H1 (cell line): ENCODE measurements around the gene OTOP3. TPM values are rescaled to one million over a fixed set of nuclear protein-coding genes. Genes with fewer than 3 reads are reported as not detected.

Experiments
- CTCF ChIA-PET: fragments of 300-600 bp; sonication (Branson Sonifier 250); formaldehyde crosslinking; loops from one replicate; lab custom pipeline; 2021; ENCODE audit not compliant: partially characterized antibody; lab: Charles Lee
- POLR2A ChIA-PET: fragments of 300-600 bp; sonication (Branson Sonifier 250); formaldehyde crosslinking; loops from one replicate; lab custom pipeline; 2021; ENCODE audit warnings: inconsistent platforms; ENCODE audit not compliant: partially characterized antibody; lab: Charles Lee
- DNase-seq, 2 experiments: peaks; one replicate each; pipeline versions ENCODE4 v3.0.0 to v3.0.0-alpha.2; 2010 to 2022; ENCODE audit warnings: low spot score in 2 of 2, low read depth in 1 of 2, mixed read lengths in 1 of 2
- FAIRE-seq: peaks from 2 replicates; lab custom pipeline; 2011; peaks lifted over from hg19 to GRCh38; lab: Jason Lieb, UNC
- H2AFZ ChIP-seq: 2 replicates; pipeline ENCODE4 v1.8.1; 2012; ENCODE audit warnings: low read length, inconsistent platforms
- H2AK5ac ChIP-seq: 2 replicates; pipeline ENCODE4 v1.6.1; 2013; ENCODE audit warnings: low read depth, low read length
- H2BK120ac ChIP-seq: replicated peaks from 2 replicates; pipeline ENCODE3; 2013; ENCODE audit warnings: low read depth, low read length, inconsistent platforms
- H2BK12ac ChIP-seq: 2 replicates; pipeline ENCODE4 v1.6.1; 2013; ENCODE audit warnings: low read depth, low read length
- H2BK15ac ChIP-seq: 2 replicates; pipeline ENCODE4 v1.6.1; 2013; ENCODE audit warnings: low read length
- H2BK20ac ChIP-seq: 2 replicates; pipeline ENCODE4 v1.6.1; 2013; ENCODE audit warnings: low read length
- H2BK5ac ChIP-seq: 2 replicates; pipeline ENCODE4 v1.6.1; 2013; ENCODE audit warnings: low read depth, low read length
- H3K14ac ChIP-seq: 2 replicates; pipeline ENCODE4 v1.6.1; 2013; ENCODE audit warnings: inconsistent platforms; ENCODE audit not compliant: insufficient read length
- H3K18ac ChIP-seq: 2 replicates; pipeline ENCODE4 v1.6.1; 2013; ENCODE audit warnings: low read length; ENCODE audit errors: extremely low read depth
- H3K23ac ChIP-seq: 2 replicates; pipeline ENCODE4 v1.6.1; 2013; ENCODE audit warnings: inconsistent platforms; ENCODE audit not compliant: insufficient read length
- H3K23me2 ChIP-seq: 2 replicates; pipeline ENCODE4 v1.6.1; 2013; ENCODE audit warnings: low read depth, low read length
- H3K27ac ChIP-seq: 2 replicates; pipeline ENCODE4 v1.6.1; 2011; ENCODE audit warnings: low read depth, low read length, inconsistent platforms
- H3K27me3 ChIP-seq, 4 experiments: replicated peaks in 1 of 4; 1 replicate in 1 of 4; 2 replicates in 3 of 4; pipeline versions ENCODE4 v1.6.1 to v1.8.1; 2011 to 2013; ENCODE audit warnings: low read length in 3 of 4, mild to moderate bottlenecking in 3 of 4, inconsistent platforms in 2 of 4, mixed read lengths in 2 of 4, moderate library complexity in 1 of 4; ENCODE audit not compliant: control insufficient read depth in 3 of 4, insufficient read depth in 3 of 4; ENCODE audit errors: extremely low read depth in 1 of 4
- H3K36me3 ChIP-seq, 4 experiments: 2 replicates each; pipeline versions ENCODE4 v1.6.1 to v1.8.1; 2011 to 2013; ENCODE audit warnings: mild to moderate bottlenecking in 4 of 4, low read length in 3 of 4, moderate library complexity in 2 of 4, control low read depth in 1 of 4, inconsistent platforms in 1 of 4; ENCODE audit not compliant: insufficient read depth in 4 of 4, control insufficient read depth in 2 of 4
- H3K4ac ChIP-seq: replicated peaks from 2 replicates; pipeline ENCODE3; 2013; ENCODE audit warnings: low read length, low read depth, mixed read lengths, inconsistent platforms; ENCODE audit not compliant: insufficient read length
- H3K4me1 ChIP-seq, 4 experiments: replicated peaks in 1 of 4; 1 replicate in 1 of 4; 2 replicates in 3 of 4; pipeline versions ENCODE4 v1.6.1 to v1.8.1; 2011 to 2013; ENCODE audit warnings: low read length in 3 of 4, inconsistent platforms in 2 of 4, mixed read lengths in 1 of 4; ENCODE audit not compliant: insufficient read depth in 4 of 4, control insufficient read depth in 3 of 4
- H3K4me2 ChIP-seq, 2 experiments: 2 replicates each; pipeline versions ENCODE4 v1.6.1 to v1.8.1; 2011 to 2013; ENCODE audit warnings: low read depth in 2 of 2, low read length in 2 of 2, control low read depth in 1 of 2, inconsistent platforms in 1 of 2, mild to moderate bottlenecking in 1 of 2; ENCODE audit not compliant: insufficient read depth in 1 of 2
- H3K4me3 ChIP-seq, 4 experiments: fragments of 200-600, 300-600 bp in 1 of 4; sonication (generic), shearing (Covaris generic), sonication (Bioruptor Twin) in 1 of 4; 2 replicates each; pipeline versions ENCODE4 v1.5.1 to v1.8.1; 2011 to 2016; ENCODE audit warnings: low read length in 4 of 4, low read depth in 3 of 4, control low read depth in 2 of 4, inconsistent platforms in 2 of 4, mild to moderate bottlenecking in 2 of 4, mixed read lengths in 1 of 4, moderate library complexity in 1 of 4; ENCODE audit not compliant: insufficient read depth in 2 of 4; ENCODE audit errors: extremely low read depth in 1 of 4
- H3K56ac ChIP-seq: replicated peaks from 2 replicates; pipeline ENCODE3; 2013; ENCODE audit warnings: low read depth, mild to moderate bottlenecking, mixed read lengths, low read length, inconsistent platforms; ENCODE audit not compliant: insufficient read length
- H3K79me1 ChIP-seq: 2 replicates; pipeline ENCODE4 v1.6.1; 2013; ENCODE audit warnings: low read depth, low read length, control low read depth
- H3K79me2 ChIP-seq, 2 experiments: 2 replicates each; pipeline versions ENCODE4 v1.6.1 to v1.8.1; 2012 to 2013; ENCODE audit warnings: low read length in 2 of 2, mild to moderate bottlenecking in 2 of 2, inconsistent platforms in 1 of 2; ENCODE audit not compliant: insufficient read depth in 2 of 2, control insufficient read depth in 1 of 2
- H3K9ac ChIP-seq, 4 experiments: replicated peaks in 1 of 4; 1 replicate in 1 of 4; 2 replicates in 3 of 4; pipeline versions ENCODE4 v1.6.1 to v1.8.1; 2011 to 2013; ENCODE audit warnings: low read depth in 3 of 4, low read length in 3 of 4, control low read depth in 2 of 4, mild to moderate bottlenecking in 2 of 4, moderate library complexity in 2 of 4, inconsistent platforms in 1 of 4; ENCODE audit errors: extremely low read depth in 1 of 4
- H3K9me3 ChIP-seq, 2 experiments: 2 replicates each; pipeline versions ENCODE4 v1.6.1 to v1.8.1; 2012 to 2013; ENCODE audit warnings: mild to moderate bottlenecking in 2 of 2, moderate library complexity in 2 of 2, control low read depth in 1 of 2, inconsistent platforms in 1 of 2, low read depth in 1 of 2, low read length in 1 of 2, mixed read lengths in 1 of 2; ENCODE audit not compliant: insufficient read depth in 2 of 2
- H4K20me1 ChIP-seq, 2 experiments: replicated peaks in 1 of 2; 2 replicates each; pipeline versions ENCODE3 to v1.8.1; 2011 to 2013; ENCODE audit warnings: inconsistent platforms in 2 of 2, low read length in 2 of 2, mild to moderate bottlenecking in 1 of 2; ENCODE audit not compliant: insufficient read depth in 2 of 2, control insufficient read depth in 1 of 2
- H4K5ac ChIP-seq: 2 replicates; pipeline ENCODE4 v1.6.1; 2013; ENCODE audit warnings: low read length, low read depth, mixed read lengths, inconsistent platforms; ENCODE audit not compliant: insufficient read length
- H4K8ac ChIP-seq: 2 replicates; pipeline ENCODE4 v1.8.0; 2013; ENCODE audit warnings: mild to moderate bottlenecking, moderate library complexity, low read length, inconsistent platforms; ENCODE audit not compliant: insufficient read depth; ENCODE audit errors: extremely low read depth
- H4K91ac ChIP-seq: replicated peaks from 2 replicates; pipeline ENCODE3; 2013; ENCODE audit warnings: low read length, mixed read lengths, inconsistent platforms; ENCODE audit not compliant: insufficient read length
- EGR1 ChIP-seq: IDR thresholded peaks from 2 replicates; pipeline ENCODE4 v1.6.1; 2011; ENCODE audit warnings: low read depth, low read length, borderline replicate concordance
- FOSL1 ChIP-seq: IDR thresholded peaks from 2 replicates; pipeline ENCODE4 v1.6.1; 2011; ENCODE audit warnings: mild to moderate bottlenecking, low read depth, low read length, moderate library complexity; ENCODE audit not compliant: insufficient read depth
- KDM4A ChIP-seq: IDR thresholded peaks from one replicate; pipeline ENCODE4 v1.7.1; 2012; ENCODE audit warnings: low read depth, mild to moderate bottlenecking, moderate library complexity, low read length, inconsistent platforms; ENCODE audit not compliant: severe bottlenecking
- MAX ChIP-seq: IDR thresholded peaks from 2 replicates; pipeline ENCODE4 v1.6.1; 2012; ENCODE audit warnings: inconsistent platforms
- SIN3A ChIP-seq, 2 experiments: IDR thresholded peaks in 1 of 2; conservative IDR thresholded peaks in 1 of 2; 2 replicates each; pipeline ENCODE4 v1.6.1; 2011 to 2012; ENCODE audit warnings: low read length in 2 of 2, improper control_type of control experiment in 1 of 2, low read depth in 1 of 2, mild to moderate bottlenecking in 1 of 2
- WGBS, 2 experiments: shearing (Covaris generic) in 1 of 2; methylation state at CpG; one replicate each; pipeline versions ENCODE4 v1.1.6 to v1.1.7; 2013 to 2015; ENCODE audit warnings: low lambda C conversion rate in 2 of 2, mixed read lengths in 2 of 2, inconsistent platforms in 1 of 2, low coverage in 1 of 2, missing lambda C conversion rate in 1 of 2; ENCODE audit not compliant: insufficient replicate concordance in 2 of 2, insufficient coverage in 1 of 2, insufficient read length in 1 of 2; ENCODE audit errors: extremely low coverage in 1 of 2, missing lambda C conversion rate in 1 of 2; 5-methylcytosine and 5-hydroxymethylcytosine counted together
- polyA plus RNA-seq, 7 experiments: library from polyadenylated mRNA; depleted of rRNA in 3 of 7; stranded (reverse) in 5 of 7; unstranded in 2 of 7; fragments of >200 nt in 5 of 7; fragments of 200-250 nt in 2 of 7; gene quantifications; 1 replicate in 5 of 7; 2 replicates in 1 of 7; 4 replicates in 1 of 7; pipeline versions ENCODE4 v1.2.1 to v1.2.3, GENCODE V29; 2011 to 2013; ENCODE audit warnings: missing spikeins in 2 of 7, mixed read lengths in 2 of 7
- total RNA-seq: library from RNA; stranded (reverse); fragmentation: NEBNext Ultra II Directional; extraction: Animal tissue kit (Norgen Biotek cat#: 25700); gene quantifications from 2 replicates; pipeline ENCODE4 v1.2.1, GENCODE V29; 2021

The OTOP3 gene
- total and polyA plus RNA-seq, 2 of the 8 experiments (the other 6 are each of a cell fraction or from before 2014, with no cell fraction given), result 0.05 TPM; not detected in 1

GRCh38 chr17:74922694-74923537 lies 12.8 kb upstream of the OTOP3 start, which contains the start of gene USH1G:
Gene USH1G (minus strand): TSS chr17:74923255. CDS start chr17:74923073, 182 bp downstream.
- peak in 1 of 2 experiments; percentile 69 for DNase-seq
- no peaks in the 10 kb centered on the region for H3K9me3 ChIP-seq
- POLR2A ChIA-PET, result interaction anchor here (0.9 to 1.8 kb wide), 3 partner anchors 14 to 50 kb away, joined by 3 to 4 read pairs (median 3); partner anchors contain the start of gene FDXR
- H3K79me2 ChIP-seq, result no peaks in the 10 kb centered on the region
- 24% methylated on average over 35 of the region's 57 CpGs; no CpG with 5 or more reads in 1 of the 2 experiments for WGBS, 2 experiments
- H3K23me2 ChIP-seq, result peaks cover 9% of the 10 kb centered on the region; the same call in 1 of the 2 replicates
- no peaks in the 10 kb centered on the region for H3K79me1 ChIP-seq
- peaks cover 40 to 62% (median 53%) of the 10 kb centered on the region in 4 experiments for H3K27me3 ChIP-seq
- H3K4me3 ChIP-seq, result peak within 1 kb of the TSS; percentile 33 to 74 (median 36)
- peak within 1 kb of the TSS; percentile 90 to 92 for H3K4me2 ChIP-seq
- no peak within 1 kb of the TSS for H2BK20ac ChIP-seq
- TF ChIP-seq KDM4A (peak; percentile 19), MAX (no peak), EGR1 (peak; percentile 48; the same call in 1 of the 2 replicates), FOSL1 (peak; percentile 78; the same call in 1 of the 2 replicates), SIN3A (conservative IDR thresholded peaks at IDR 0.05 in 1 of 2, IDR thresholded peaks at IDR 0.05 in 1 of 2; ENCODE audit: low read depth in 1 of 2, low read length in 2 of 2) (no peak)
- TF ChIP-seq, all 59 proteins: peak for 3
- Histone ChIP-seq H3K14ac (no peak within 1 kb of the TSS), H4K91ac (no peak within 1 kb of the TSS), H2BK15ac (peak within 1 kb of the TSS; percentile 61; the same call in 1 of the 2 replicates), H3K23ac (no peak within 1 kb of the TSS), H3K36me3 (no peaks in the 10 kb centered on the region; a peak in 1 of 8 replicates), H4K5ac (no peak within 1 kb of the TSS), H3K4ac (no peak within 1 kb of the TSS), H4K8ac (no peak within 1 kb of the TSS; the same call in 1 of the 2 replicates), H3K27ac (no peak within 1 kb of the TSS), H2BK12ac (0 out of 2 replicates have a peak within 1 kb of the TSS, but pooled peaks have one; percentile 39), H3K56ac (no peak within 1 kb of the TSS), H2AFZ (0 out of 2 replicates have a peak within 1 kb of the TSS, but pooled peaks have one; percentile 26), H3K18ac (peak within 1 kb of the TSS; percentile 38), H3K4me1 (peaks cover 0 to 19% (median 16%) of the 10 kb centered on the region in 4 experiments; a peak in 6 of 7 replicates), H2BK120ac (no peak within 1 kb of the TSS), H4K20me1 (peaks cover 0 to 5% of the 10 kb centered on the region in 2 experiments), H2BK5ac (no peak within 1 kb of the TSS), H2AK5ac (no peak within 1 kb of the TSS), H3K9ac (no peak within 1 kb of the TSS)
- FAIRE-seq, result no peak
- CTCF ChIA-PET, result interaction anchor here (0.6 to 49.9 kb wide), 25 partner anchors 7 to 142 kb away, joined by 3 to 1072 read pairs (median 5); partner anchors contain the start of genes CDR2L, FADS6 and OTOP3
